ENCODE data around the gene GZMA. TPM values are rescaled to one million over a fixed set of nuclear protein-coding genes. Genes with fewer than 3 reads are reported as not detected.
A peak's percentile ranks its signal among the peaks of the same experiment; 100 is the strongest.

The GZMA gene
- total and polyA plus RNA-seq, 2 experiments from 2014 or later = not detected

GRCh38 chr5:55141945-55142690 is 39.7 kb downstream of the GZMA start:
- TF ChIP-seq REST (IDR thresholded peaks at IDR 0.05; ENCODE audit: unreplicated experiment) = no peak
- TF ChIP-seq CTCF (conservative IDR thresholded peaks at IDR 0.05; ENCODE audit: low read depth in 2 of 2) = peak in 1 of 2 experiments; percentile 25; a peak in 1 of 4 replicates
- no peak for TF ChIP-seq STAT1 (IDR thresholded peaks at IDR 0.05; ENCODE audit: unreplicated experiment)
- DNase-seq (ENCODE audit: low spot score) (no peak), ATAC-seq (no peak)
- no peaks in the 10 kb centered on the region for H3K79me2 ChIP-seq (replicated peaks; ENCODE audit: insufficient read depth)
- H3K27ac Mint-ChIP-seq = no peak overlapping the region
- H3K4me1 ChIP-seq (ENCODE audit: insufficient read depth) = no peaks in the 10 kb centered on the region
- H3K36me3 Mint-ChIP-seq (ENCODE audit: low read depth) = no peaks in the 10 kb centered on the region
- H3K9me2 ChIP-seq (ENCODE audit: insufficient read depth) = no peaks in the 10 kb centered on the region
- H3K4me2 ChIP-seq = no peak overlapping the region
- H3K4me1 Mint-ChIP-seq = peaks cover 4% of the 10 kb centered on the region; the same call in 2 of the 3 replicates
- H3K27me3 Mint-ChIP-seq (ENCODE audit: insufficient read depth, low read depth, poor library complexity) = peaks cover 4% of the 10 kb centered on the region
- H3K27ac ChIP-seq (ENCODE audit: low read depth) = no peak overlapping the region
- no peaks in the 10 kb centered on the region for H3K27me3 ChIP-seq (ENCODE audit: insufficient read depth)
- H3K9me3 Mint-ChIP-seq = no peaks in the 10 kb centered on the region
- H4K20me1 ChIP-seq (replicated peaks; ENCODE audit: insufficient read depth) = no peaks in the 10 kb centered on the region
- no peak overlapping the region for H3K4me3 ChIP-seq
- no peak overlapping the region for H2AFZ ChIP-seq
- H3K4me3 Mint-ChIP-seq = no peak overlapping the region
- H3K36me3 ChIP-seq (ENCODE audit: insufficient read depth) = no peaks in the 10 kb centered on the region
- H3F3A ChIP-seq (replicated peaks; ENCODE audit: low read depth) = no peaks in the 10 kb centered on the region

- TF ChIP-seq ZNF462 (CRISPR knock-in tag; IDR thresholded peaks at IDR 0.05) = no peak
- no peak for TF ChIP-seq ZNF114 (CRISPR knock-in tag; IDR thresholded peaks at IDR 0.05)
- no peak for TF ChIP-seq JUNB (IDR thresholded peaks at IDR 0.05; ENCODE audit: unreplicated experiment)
- no peak for TF ChIP-seq CTCF (conservative IDR thresholded peaks at IDR 0.05; ENCODE audit: low read depth in 2 of 2)
- peaks cover 4% of the 10 kb centered on the region; the same call in 2 of the 3 replicates for H3K4me1 Mint-ChIP-seq
- peak overlapping the region; percentile 20; the same call in 1 of the 2 replicates for H3K27ac Mint-ChIP-seq
- no peaks in the 10 kb centered on the region for H3F3A ChIP-seq (replicated peaks; ENCODE audit: low read depth)
- no peaks in the 10 kb centered on the region for H3K9me3 Mint-ChIP-seq
- H3K27ac ChIP-seq (ENCODE audit: low read depth) = no peak overlapping the region
- H3K9me2 ChIP-seq (ENCODE audit: insufficient read depth) = no peaks in the 10 kb centered on the region
- H3K36me3 ChIP-seq (ENCODE audit: insufficient read depth) = no peaks in the 10 kb centered on the region
- peaks cover 6% of the 10 kb centered on the region for H3K27me3 Mint-ChIP-seq (ENCODE audit: insufficient read depth, low read depth, poor library complexity)
- DNase-seq (ENCODE audit: low spot score) (no peak), ATAC-seq (no peak)
- H3K4me1 ChIP-seq (ENCODE audit: insufficient read depth) = no peaks in the 10 kb centered on the region
- no peak overlapping the region for H3K4me3 Mint-ChIP-seq
- no peaks in the 10 kb centered on the region for H3K27me3 ChIP-seq (ENCODE audit: insufficient read depth)
- H3K36me3 Mint-ChIP-seq (ENCODE audit: low read depth) = no peaks in the 10 kb centered on the region
- no peaks in the 10 kb centered on the region for H3K79me2 ChIP-seq (replicated peaks; ENCODE audit: insufficient read depth)
- no peak overlapping the region for H2AFZ ChIP-seq
- no peak overlapping the region for H3K4me3 ChIP-seq
- no peak overlapping the region for H3K4me2 ChIP-seq
- no peaks in the 10 kb centered on the region for H4K20me1 ChIP-seq (replicated peaks; ENCODE audit: insufficient read depth)
These were observed 41.2 kb downstream of the GZMA start for GRCh38 chr5:55143624-55144023.
